Stimulated activated CD4-positive, alpha-beta T cell treated with anti-CD3 and anti-CD28 coated beads, Interleukin-12 subunit alpha, Interleukin-12 subunit beta, amount 100 ng/mL, for 4 hours (primary cell): ENCODE results near the gene SPRR3.
"Not testable (repeated sequence)": the region's sequence is repeated elsewhere in the genome, so short reads cannot be mapped to it uniquely, and the experiment has no call there.

Experiments used
- DNase-seq: peaks from one replicate; pipeline ENCODE4 v3.0.0-alpha.2; 2020

SPRR3 gene

GRCh38 chr1:152986578-152986977 lies 15.0 kb upstream of the SPRR3 start:
- no peak for DNase-seq

- DNase-seq = no peak
These were observed 8.4 kb upstream of the SPRR3 start for GRCh38 chr1:152993186-152993585.

GRCh38 chr1:152995842-152996241 lies 5.7 kb upstream of the SPRR3 start:
- no peak for DNase-seq

GRCh38 chr1:152996633-152997400 lies 4.7 kb upstream of the SPRR3 start:
- DNase-seq = no peak

- DNase-seq = no peak
These were observed 3.6 kb upstream of the SPRR3 start for GRCh38 chr1:152997901-152998300.

GRCh38 chr1:152998476-152998875 lies 3.1 kb upstream of the SPRR3 start:
- no peak for DNase-seq

GRCh38 chr1:152999818-153000217 lies 1.7 kb upstream of the SPRR3 start:
- no peak for DNase-seq

GRCh38 chr1:153000294-153000693 lies 1.3 kb upstream of the SPRR3 start:
- no peak for DNase-seq

- not testable (repeated sequence) for DNase-seq
These were observed 9.7 kb downstream of the SPRR3 start for GRCh38 chr1:153011235-153011758.

- DNase-seq = not testable (repeated sequence)
These were observed 20.3 kb downstream of the SPRR3 start for GRCh38 chr1:153021829-153022228.

- DNase-seq = not testable (repeated sequence)
These were observed 20.8 kb downstream of the SPRR3 start for GRCh38 chr1:153022340-153022739.

- no peak for DNase-seq
These were observed 21.6 kb downstream of the SPRR3 start for GRCh38 chr1:153023109-153023508.

- DNase-seq = no peak
These were observed 22.9 kb downstream of the SPRR3 start for GRCh38 chr1:153024413-153024812.

- DNase-seq = no peak
These were observed 24.2 kb downstream of the SPRR3 start for GRCh38 chr1:153025797-153026196.

GRCh38 chr1:153028766-153029165 lies 27.2 kb downstream of the SPRR3 start:
- DNase-seq = no peak

- DNase-seq = no peak
These were observed 29.3 kb downstream of the SPRR3 start, which contains the start of gene SPRR1B for GRCh38 chr1:153030895-153031294. TSS of gene SPRR1B (plus strand) at chr1:153031203. CDS start at chr1:153032346, 1,143 bp downstream.

GRCh38 chr1:153032073-153032472 lies 30.5 kb downstream of the SPRR3 start:
- no peak for DNase-seq

GRCh38 chr1:153032677-153033308 lies 31.2 kb downstream of the SPRR3 start:
- no peak for DNase-seq

- no peak for DNase-seq
These were observed 33.7 kb downstream of the SPRR3 start for GRCh38 chr1:153035211-153035610.

GRCh38 chr1:153040950-153041631 lies 39.5 kb downstream of the SPRR3 start, which contains the start of gene SPRR2D:
TSS of gene SPRR2D (minus strand) at chr1:153041120. CDS start at chr1:153040346, 774 bp downstream.
- DNase-seq = no peak

GRCh38 chr1:153049211-153049610 lies 47.7 kb downstream of the SPRR3 start:
- no peak for DNase-seq
